HUDEP-2 (cell line): Measurements from ENCODE around the gene PROKR1.
"Not testable (repeated sequence)": the region's sequence is repeated elsewhere in the genome, so short reads cannot be mapped to it uniquely, and the experiment has no call there.

Source experiments
- DNase-seq, 76 experiments: peaks; one replicate each; lab custom pipeline; 2025; ENCODE audit not compliant: unreplicated experiment in 76 of 76; lab: John Stamatoyannopoulos, UW

PROKR1 gene

GRCh38 chr2:68653034-68653433 lies 9.7 kb downstream of the PROKR1 start:
- no peak for DNase-seq

- DNase-seq: peak in 2 of 76 experiments; percentile 8 to 22
Observed at GRCh38 chr2:68653538-68653982, 10.2 kb downstream of the PROKR1 start.

- no peak for DNase-seq
Observed at GRCh38 chr2:68658266-68658665, 14.9 kb downstream of the PROKR1 start.

DNA sequence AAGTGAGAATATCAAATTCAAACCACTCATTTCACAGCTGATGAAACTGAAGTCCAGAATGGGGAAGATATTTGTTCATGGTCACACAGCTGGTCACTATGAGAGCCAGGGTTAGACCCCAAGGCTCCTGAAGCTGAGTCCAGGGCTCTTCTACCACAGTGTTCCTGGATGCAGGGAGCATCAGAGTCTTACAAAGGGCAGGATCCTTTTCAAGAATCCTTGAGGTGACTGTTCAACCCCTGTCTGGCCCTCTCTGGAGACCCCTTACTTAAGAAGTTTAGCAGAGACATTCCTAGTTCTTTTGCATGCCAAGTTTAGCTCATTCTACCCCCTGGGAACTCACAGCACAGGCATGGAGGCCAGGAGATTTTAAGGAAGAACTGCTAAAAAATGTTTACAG lies 15.7 kb downstream of the PROKR1 start:
- no peak for DNase-seq

DNA sequence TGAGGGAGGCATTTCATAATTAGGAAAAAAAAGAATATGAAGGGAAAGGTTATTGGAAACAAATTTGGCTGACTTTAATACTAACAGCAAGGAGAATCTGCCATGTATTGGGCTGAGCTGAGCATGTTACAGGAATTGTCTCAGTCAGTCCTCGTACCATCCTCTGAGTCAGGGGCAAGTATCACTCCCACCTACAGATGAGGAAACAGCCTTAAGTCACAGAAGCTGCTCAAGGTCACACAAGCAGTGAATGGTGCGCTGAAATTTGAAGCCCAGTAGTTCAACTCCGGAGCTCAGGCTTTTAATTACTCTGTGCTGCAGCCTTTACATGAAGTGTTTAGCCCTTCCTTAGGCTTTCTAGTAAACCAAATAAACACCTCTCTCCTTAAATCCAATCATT lies 17.3 kb downstream of the PROKR1 start:
- DNase-seq: no peak

- no peak for DNase-seq
Observed at GRCh38 chr2:68662466-68662865, 19.1 kb downstream of the PROKR1 start.

DNA sequence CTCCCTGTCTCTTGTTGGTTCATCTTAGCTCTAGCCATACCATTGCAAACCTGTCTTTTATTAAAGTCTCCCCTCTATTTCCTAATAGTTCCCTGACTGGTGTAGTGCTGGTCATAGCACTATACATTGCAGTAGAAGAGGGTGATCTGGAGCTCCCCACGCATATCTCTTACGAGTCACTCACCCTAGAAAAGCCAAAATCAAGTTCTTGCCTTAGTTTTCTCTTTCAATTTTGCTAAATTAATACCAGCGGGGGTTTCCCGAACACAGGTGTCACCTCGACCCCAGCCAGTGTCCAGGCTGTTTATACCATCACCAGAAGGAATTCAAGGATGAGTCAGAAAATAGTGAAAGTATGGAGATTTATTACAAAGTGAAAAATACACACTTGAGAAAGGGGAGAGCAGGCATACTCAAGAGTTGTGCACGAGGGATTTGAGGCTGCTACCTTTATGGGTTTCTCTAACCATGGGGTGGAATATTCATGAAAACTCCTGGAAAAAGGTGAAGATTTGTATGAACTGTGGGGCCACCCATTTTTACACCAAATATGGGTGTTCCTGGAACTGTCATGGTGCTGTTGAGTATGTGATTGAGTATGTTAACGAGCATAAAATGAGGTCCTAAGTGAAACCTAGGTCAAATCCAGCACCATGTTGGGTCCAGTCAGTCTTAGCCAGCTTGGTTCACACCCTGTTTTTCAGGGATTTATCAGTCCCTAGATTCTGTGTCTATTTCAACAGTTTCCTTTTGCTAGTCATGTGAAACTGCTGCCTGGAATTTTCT lies 20.2 kb downstream of the PROKR1 start:
- no peak for DNase-seq

DNA sequence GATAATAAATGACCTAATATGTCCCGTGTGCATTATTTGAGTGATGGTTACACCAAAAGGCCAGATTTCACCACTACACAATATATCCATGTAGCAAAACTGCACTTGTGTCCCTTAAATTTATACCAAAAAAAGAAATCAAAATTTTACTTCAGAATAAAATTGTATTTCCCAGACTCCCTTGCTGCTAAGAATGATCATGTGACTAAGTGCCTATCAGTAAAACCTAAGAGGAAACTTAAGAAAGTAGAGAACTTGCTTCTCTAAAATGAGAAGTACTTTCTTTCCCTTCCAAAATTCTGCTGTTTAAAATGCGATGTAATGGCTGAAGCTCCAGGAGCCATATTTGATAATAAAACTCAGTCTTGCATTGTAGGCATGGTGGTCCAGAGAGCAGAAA lies 24.0 kb downstream of the PROKR1 start:
- DNase-seq: no peak

- no peak for DNase-seq
Observed at GRCh38 chr2:68669651-68670050, 26.3 kb downstream of the PROKR1 start.

GRCh38 chr2:68671961-68672360 lies 28.6 kb downstream of the PROKR1 start:
- no peak for DNase-seq

GRCh38 chr2:68673631-68674030 lies 30.3 kb downstream of the PROKR1 start:
- DNase-seq: no peak

GRCh38 chr2:68675470-68675869 lies 32.1 kb downstream of the PROKR1 start:
- DNase-seq: no peak

GRCh38 chr2:68677837-68678236 lies 34.5 kb downstream of the PROKR1 start:
- DNase-seq: not testable (repeated sequence)

- not testable (repeated sequence) for DNase-seq
Observed at GRCh38 chr2:68679166-68679916, 36.0 kb downstream of the PROKR1 start.

- DNase-seq: not testable (repeated sequence)
Observed at GRCh38 chr2:68679917-68680267, 36.5 kb downstream of the PROKR1 start.

DNA sequence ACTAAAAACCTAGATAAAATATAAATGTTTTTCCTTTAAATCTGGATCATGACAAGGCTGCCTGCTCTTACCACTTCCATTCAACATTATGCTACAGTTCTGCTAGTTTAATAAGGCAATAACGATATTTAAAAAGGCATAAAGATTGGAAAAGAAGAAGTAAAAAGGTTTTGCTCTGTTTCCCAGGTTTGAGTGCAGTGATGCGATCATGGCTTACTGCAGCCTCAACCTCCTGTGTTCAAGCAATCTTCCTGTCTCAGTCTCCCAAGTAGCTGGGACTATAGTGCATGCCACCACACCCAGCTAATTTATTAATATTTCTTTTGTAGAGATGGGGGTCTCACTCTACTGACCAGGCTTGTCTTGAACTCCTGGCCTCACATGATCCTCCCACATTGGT lies 40.8 kb downstream of the PROKR1 start:
- no peak for DNase-seq

GRCh38 chr2:68686178-68686577 lies 42.8 kb downstream of the PROKR1 start:
- no peak for DNase-seq

DNA sequence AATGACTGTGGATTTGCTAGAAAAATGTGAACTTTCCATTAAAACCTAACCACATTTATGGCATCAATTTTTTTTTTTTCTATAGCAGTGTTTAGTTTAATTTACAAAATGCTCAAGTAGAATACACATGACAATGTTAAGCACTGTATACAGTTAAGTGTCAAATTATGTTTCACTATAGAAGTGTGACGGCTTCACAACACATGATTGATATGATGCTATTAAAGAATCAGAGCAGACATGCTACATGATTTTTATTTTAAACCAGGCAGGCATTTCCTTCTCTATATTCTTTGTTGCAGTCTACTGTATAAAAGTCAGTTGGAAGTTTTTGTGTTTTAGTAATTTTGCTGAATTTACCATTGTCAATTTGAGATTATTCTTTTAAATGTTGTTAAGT lies 43.6 kb downstream of the PROKR1 start:
- DNase-seq: no peak

DNA sequence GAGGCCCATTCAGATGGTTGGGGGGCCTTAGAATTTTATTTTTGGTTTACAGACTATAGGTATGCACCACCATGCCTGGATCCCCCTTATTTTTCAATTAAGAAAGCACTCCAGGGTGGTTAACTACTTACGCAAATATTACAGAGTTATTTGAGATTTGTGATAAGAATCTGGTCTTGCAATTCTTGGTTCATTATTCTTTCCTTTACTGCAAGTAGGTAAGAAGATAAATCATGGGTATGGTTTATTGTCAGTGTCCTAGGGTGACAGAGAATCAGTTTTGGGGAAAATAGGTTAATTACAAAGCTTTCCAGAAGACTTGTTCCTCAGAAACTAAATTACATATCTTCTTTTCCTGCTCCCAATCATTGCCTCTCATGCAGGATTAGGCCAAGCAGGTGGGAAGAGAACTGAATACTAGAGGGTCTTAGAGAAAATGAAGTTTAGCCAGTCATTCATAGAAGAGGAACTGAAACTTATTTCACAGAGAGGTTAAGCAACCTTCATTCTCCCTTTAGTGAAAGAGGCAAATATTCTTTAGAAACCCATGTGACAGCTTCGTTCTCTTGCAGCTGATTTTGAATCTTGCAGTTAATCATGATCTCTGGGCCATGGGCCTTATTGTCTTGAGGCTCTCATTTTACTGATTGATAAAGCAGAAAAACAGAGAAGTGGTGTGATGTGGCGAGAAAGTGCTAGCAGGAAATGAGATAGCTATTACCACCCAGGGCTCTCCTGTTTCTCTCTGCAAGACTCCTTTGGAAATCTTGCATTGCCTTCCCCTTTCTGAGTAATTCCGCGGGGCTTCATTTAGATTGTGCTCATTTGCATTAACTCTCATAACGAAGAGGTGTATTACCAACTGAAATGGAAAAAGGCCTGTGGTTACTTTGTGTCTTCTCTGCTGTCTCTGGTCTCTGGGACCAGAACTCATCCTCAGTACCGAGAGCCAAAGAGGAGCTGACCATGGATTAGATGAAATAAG lies 46.5 kb downstream of the PROKR1 start:
- no peak for DNase-seq

- no peak for DNase-seq
Observed at GRCh38 chr2:68690851-68691250, 47.5 kb downstream of the PROKR1 start.

DNA sequence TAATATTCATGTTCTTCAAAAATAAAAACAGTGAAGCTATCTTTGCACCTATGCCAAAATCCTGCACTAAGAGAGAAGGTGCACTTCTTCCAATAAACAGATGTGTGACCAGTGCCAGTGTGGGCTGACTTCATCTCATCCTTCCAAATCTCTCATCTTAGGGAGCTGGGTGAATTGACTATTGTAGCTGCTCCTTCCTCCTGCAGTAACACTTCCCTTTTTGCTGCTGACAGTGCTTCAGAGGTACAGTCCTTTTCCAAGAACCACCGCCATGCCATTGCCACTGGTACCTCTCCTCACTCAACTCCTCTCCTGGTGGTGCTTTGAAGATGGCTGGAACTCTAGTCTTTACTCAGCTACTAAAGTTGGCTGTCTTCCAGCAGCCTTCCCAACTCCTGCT lies 49.1 kb downstream of the PROKR1 start:
- no peak for DNase-seq
